Activated CD4-positive, alpha-beta memory T cell treated with anti-CD3 and anti-CD28 coated beads, Interleukin-2, amount 10 ng/mL, durations not matched to agents 7 days and 5 days (primary cell): ENCODE results near the gene DHDH. TPM values are rescaled to one million over a fixed set of nuclear protein-coding genes. Genes with fewer than 3 reads are reported as not detected.

ENCODE experiments used
- CTCF ChIA-PET: fragments of 350-600 bp; sonication (Branson Sonifier 250); formaldehyde crosslinking; loops from one replicate; lab custom pipeline; 2021; ENCODE audit warnings: antibody characterized with exemption, inconsistent platforms; lab: Charles Lee
- POLR2A ChIA-PET: fragments of 350-600 bp; sonication (Branson Sonifier 250); formaldehyde crosslinking; loops from one replicate; lab custom pipeline; 2021; ENCODE audit warnings: antibody characterized with exemption; lab: Charles Lee
- DNase-seq: peaks from one replicate; pipeline ENCODE4 v3.0.0-alpha.2; 2020
- H3K27ac Mint-ChIP-seq: one replicate; pipeline ENCODE4 v1.8.0; 2021; ENCODE audit warnings: mild to moderate bottlenecking, mixed read lengths
- H3K27me3 Mint-ChIP-seq: one replicate; pipeline ENCODE4 v1.8.0; 2021; ENCODE audit warnings: mixed read lengths
- H3K36me3 Mint-ChIP-seq: one replicate; pipeline ENCODE4 v1.8.0; 2021; ENCODE audit warnings: low read depth, mixed read lengths
- H3K4me1 Mint-ChIP-seq: one replicate; pipeline ENCODE4 v1.8.0; 2021; ENCODE audit warnings: mixed read lengths
- H3K4me3 Mint-ChIP-seq: one replicate; pipeline ENCODE4 v1.8.0; 2021; ENCODE audit warnings: mild to moderate bottlenecking, mixed read lengths
- H3K9me3 Mint-ChIP-seq: one replicate; pipeline ENCODE4 v1.8.0; 2021; ENCODE audit warnings: mixed read lengths
- total RNA-seq, 2 experiments: library from RNA; stranded (reverse); gene quantifications; one replicate each; pipeline ENCODE4 v1.2.3, GENCODE V29; 2021

The DHDH gene
- total RNA-seq, 2 experiments from 2014 or later = 1.6 to 2.9 TPM

DNA sequence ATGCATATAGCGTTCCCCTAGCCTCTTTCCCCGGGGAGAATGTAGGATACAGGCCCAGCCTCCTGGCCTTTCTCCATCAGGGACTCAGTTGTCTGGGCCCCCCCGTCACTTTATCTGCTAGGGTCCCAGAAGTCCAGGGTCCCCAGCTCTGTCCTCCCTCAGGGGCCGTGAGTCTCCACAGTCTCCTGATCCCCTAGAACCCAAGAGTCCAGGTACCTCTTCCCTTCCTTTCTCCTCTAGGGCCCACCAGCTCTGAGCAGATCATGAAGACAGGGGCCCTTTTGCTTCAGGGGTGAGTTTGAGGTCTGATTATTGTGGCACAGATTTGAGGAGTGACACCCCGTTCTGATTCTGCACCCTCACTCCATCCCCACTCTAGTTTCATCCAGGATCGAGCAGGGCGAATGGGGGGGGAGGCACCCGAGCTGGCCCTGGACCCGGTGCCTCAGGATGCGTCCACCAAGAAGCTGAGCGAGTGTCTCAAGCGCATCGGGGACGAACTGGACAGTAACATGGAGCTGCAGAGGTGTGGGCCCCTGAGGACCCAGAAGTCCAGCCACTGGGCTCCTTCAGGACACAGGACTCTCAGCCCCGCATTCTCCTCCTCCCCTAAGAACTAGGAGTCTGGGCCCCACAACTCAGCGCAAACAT, 21.9 kb downstream of the DHDH start:
- peaks cover 34% of the 10 kb centered on the region for H3K36me3 Mint-ChIP-seq

DNA sequence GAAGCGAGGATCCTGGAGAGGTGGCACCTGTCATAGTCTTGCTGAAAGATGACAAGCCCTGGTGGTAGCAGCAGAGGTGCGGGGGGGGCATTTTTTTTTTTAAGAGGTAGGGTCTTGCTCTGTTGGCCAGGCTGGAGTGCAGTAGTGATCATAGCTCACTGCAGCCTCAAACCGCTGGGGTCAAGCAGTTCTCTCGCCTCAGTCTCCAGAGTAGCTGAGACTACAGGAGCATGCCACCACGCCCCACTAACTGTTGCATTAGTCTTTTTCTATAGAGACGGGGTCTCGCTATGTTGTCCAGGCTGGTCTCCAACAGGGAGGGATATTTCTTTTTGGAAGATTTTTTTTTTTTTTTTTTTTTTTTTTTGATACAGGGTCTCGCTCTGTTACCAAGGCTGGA, 24.5 kb downstream of the DHDH start:
- Mint-ChIP-seq H3K9me3 (no peaks in the 10 kb centered on the region), H3K27me3 (no peaks in the 10 kb centered on the region), H3K36me3 (peaks cover 48% of the 10 kb centered on the region), H3K4me3 (no peak overlapping the region), H3K4me1 (peaks cover 71% of the 10 kb centered on the region), H3K27ac (peak overlapping the region; percentile 40)
- ChIA-PET POLR2A (no interaction called here), CTCF (interaction anchor here (0.6 to 1.1 kb wide), 3 partner anchors 36 to 157 kb away, joined by 3 to 6 read pairs (median 4); partner anchors contain the start of genes HSD17B14 and RUVBL2)
- DNase-seq = no peak

More for the DNA sequence above, 21.9 kb downstream of the DHDH start:
- POLR2A ChIA-PET = interaction anchor here (1.6 to 5.3 kb wide), 4 partner anchors 9 to 83 kb away, joined by 4 to 38 read pairs (median 20); partner anchors contain the start of genes FTL, GYS1, PPP1R15A and RUVBL2
- DNase-seq = no peak
- CTCF ChIA-PET = interaction anchor here (1.2 kb wide), 1 partner anchor 38 kb away, joined by 5 read pairs; the partner anchor contains the start of gene RUVBL2
- H3K9me3 Mint-ChIP-seq = no peaks in the 10 kb centered on the region
- H3K4me3 Mint-ChIP-seq = peak overlapping the region; percentile 78
- H3K27me3 Mint-ChIP-seq = no peaks in the 10 kb centered on the region
- H3K4me1 Mint-ChIP-seq = peaks cover 46% of the 10 kb centered on the region
- H3K27ac Mint-ChIP-seq = peak overlapping the region; percentile 90

DNA sequence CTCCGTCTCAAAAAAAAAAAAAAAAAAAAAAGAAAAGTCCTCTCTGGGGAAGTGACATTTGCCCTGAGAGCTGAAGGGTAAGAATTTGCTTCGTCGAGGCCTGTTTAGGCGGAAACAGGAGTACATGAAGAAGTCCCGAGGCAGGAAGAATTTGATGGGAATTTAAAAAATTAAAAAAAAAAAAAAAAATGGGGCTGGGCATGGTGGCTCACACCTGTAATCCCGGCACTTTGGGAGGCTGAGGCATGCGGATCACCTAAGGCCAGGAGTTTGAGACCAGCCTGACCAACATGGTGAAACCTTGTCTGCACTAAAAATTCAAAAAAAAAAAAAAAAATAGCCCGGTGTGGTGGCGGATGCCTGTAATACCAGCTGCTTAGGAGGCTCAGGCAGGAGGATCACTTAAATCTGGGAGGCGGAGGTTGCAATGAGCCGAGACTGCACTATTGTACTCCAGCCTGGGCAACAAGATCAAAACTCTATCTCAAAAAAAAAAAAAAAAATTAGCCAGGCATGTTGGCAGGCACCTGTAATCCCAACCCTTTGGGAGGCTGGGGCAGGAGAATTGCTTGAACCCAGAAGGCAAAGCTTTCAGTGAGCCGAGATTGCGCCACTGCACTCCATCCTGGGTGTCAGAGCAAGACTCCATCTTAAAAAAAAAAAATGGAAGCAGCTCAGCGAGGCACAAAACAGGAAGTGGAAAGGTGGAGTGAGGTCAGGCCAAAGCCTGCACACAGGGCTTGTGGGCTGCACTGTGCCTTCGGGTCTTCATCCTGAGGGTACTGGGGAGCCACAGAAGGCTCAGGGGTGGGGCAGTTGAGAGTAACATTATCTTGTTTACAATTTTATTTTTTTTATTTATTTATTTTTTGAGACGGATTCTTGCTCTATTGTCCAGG, 26.1 kb downstream of the DHDH start:
- Mint-ChIP-seq H3K36me3 (peaks cover 51% of the 10 kb centered on the region), H3K27ac (peak overlapping the region; percentile 56), H3K4me3 (no peak overlapping the region), H3K4me1 (peaks cover 81% of the 10 kb centered on the region), H3K9me3 (no peaks in the 10 kb centered on the region), H3K27me3 (no peaks in the 10 kb centered on the region)
- DNase-seq = no peak
- CTCF ChIA-PET = interaction anchor here (0.7 to 1.1 kb wide), 5 partner anchors 10 to 166 kb away, joined by 3 to 6 read pairs (median 4); partner anchors contain the start of genes GYS1 and RUVBL2
- POLR2A ChIA-PET = interaction anchor here (0.6 to 1.5 kb wide), 5 partner anchors 27 to 539 kb away, joined by 3 to 5 read pairs (median 4); partner anchors contain the start of genes NUCB1 and PPP1R15A

DNA sequence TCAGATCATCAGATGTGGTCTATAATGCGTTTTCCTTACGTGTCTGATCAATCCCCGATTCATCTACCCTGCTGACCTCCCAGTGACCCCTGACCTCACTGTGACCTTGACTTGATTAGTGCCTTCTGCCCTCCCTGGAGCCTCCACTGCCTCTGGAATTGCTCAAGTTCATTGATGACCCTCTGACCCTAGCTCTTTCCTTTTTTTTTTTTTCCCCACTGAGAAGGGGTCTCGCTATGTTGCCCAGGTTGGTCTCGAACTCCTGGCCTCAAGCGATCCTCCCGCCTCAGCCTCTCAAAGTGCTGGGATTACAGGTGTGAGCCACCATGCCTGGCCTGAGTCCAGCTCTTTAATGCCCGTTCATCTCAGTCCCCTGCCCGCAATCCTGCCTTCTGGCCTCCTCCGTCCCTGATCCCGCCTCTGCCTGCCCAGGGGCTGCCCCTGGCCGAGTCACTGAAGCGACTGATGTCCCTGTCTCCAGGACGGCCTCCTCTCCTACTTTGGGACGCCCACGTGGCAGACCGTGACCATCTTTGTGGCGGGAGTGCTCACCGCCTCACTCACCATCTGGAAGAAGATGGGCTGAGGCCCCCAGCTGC, 27.7 kb downstream of the DHDH start:
- Mint-ChIP-seq H3K9me3 (no peaks in the 10 kb centered on the region), H3K36me3 (peaks cover 52% of the 10 kb centered on the region), H3K4me3 (no peak overlapping the region), H3K4me1 (peaks cover 80% of the 10 kb centered on the region), H3K27me3 (no peaks in the 10 kb centered on the region), H3K27ac (peak overlapping the region; percentile 94)
- no peak for DNase-seq
- POLR2A ChIA-PET = interaction anchor here (1.1 to 2.2 kb wide), 5 partner anchors 8 to 86 kb away, joined by 4 to 9 read pairs (median 5); partner anchors contain the start of gene NUCB1
- CTCF ChIA-PET = no interaction called here

DNA sequence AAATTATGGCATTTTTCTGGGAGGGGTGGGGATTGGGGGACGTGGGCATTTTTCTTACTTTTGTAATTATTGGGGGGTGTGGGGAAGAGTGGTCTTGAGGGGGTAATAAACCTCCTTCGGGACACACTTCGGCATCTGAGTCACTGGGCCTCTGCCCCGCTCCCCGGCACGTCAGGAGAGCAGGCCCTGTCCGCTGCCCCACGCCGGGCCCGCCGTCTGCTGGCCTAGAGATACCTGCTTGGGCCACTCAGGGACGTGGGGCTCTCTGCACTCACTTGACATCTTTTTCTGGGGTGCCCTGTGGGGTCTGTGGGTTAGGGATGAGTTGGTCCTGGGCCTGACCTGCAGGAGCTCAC, 28.2 kb downstream of the DHDH start:
- DNase-seq = no peak
- CTCF ChIA-PET = interaction anchor here (0.5 kb wide), 1 partner anchor 120 kb away, joined by 3 read pairs; no protein-coding TSS in a partner anchor
- Mint-ChIP-seq H3K9me3 (no peaks in the 10 kb centered on the region), H3K36me3 (peaks cover 54% of the 10 kb centered on the region), H3K27me3 (no peaks in the 10 kb centered on the region), H3K27ac (peak overlapping the region; percentile 94), H3K4me3 (peak overlapping the region; percentile 61), H3K4me1 (peaks cover 82% of the 10 kb centered on the region)
- POLR2A ChIA-PET = interaction anchor here (1.0 to 2.2 kb wide), 7 partner anchors 8 to 87 kb away, joined by 3 to 9 read pairs (median 4); partner anchors contain the start of gene NUCB1

DNA sequence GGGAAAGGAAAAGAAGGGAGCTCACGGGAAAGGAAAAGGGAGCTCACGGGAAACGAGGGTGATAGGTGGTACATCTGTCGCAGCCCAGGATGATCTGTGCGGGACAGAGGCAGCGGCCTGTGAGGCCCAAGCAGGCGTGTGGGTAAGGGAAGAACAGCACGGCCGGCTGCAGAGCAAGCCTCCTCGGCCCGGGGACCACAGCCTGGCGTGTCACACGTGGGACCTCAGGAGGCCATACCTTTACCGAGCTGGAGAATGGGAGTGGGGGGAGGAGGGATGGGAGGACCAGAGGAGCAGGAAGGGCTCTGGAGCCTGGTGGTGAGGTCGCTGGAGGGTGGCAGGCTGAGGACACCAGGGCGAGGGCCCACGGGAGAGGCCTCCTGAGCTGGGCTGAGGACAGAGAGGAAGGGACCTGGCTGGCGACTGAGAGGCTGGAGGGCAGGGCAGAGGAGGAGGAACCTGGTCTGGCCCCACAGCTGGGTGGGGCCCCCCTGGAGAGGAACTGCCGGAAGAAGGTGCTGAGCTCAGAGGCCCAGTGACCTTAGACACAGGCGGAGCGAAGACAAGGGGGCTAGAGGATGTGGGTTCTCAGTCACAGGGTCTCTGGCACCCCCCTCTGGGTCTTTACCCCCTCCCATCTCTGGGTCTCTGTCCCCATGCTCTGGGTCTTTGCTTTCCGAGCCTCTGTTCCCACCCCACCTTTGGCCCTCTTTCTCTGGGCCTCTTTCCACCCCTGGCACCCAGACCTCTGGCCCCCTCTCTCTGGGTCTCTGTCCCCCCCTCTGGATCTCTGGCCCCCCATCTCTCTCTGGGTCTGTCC, 28.7 kb downstream of the DHDH start:
- peak overlapping the region; percentile 61 for H3K4me3 Mint-ChIP-seq
- peaks cover 85% of the 10 kb centered on the region for H3K4me1 Mint-ChIP-seq
- H3K27ac Mint-ChIP-seq = peak overlapping the region; percentile 94
- peaks cover 56% of the 10 kb centered on the region for H3K36me3 Mint-ChIP-seq
- no peaks in the 10 kb centered on the region for H3K27me3 Mint-ChIP-seq
- peak; percentile 60 for DNase-seq
- ChIA-PET CTCF (interaction anchor here (0.5 kb wide), 1 partner anchor 120 kb away, joined by 3 read pairs; no protein-coding TSS in a partner anchor), POLR2A (interaction anchor here (0.7 to 2.2 kb wide), 8 partner anchors 8 to 87 kb away, joined by 3 to 9 read pairs (median 4); partner anchors contain the start of gene NUCB1)
- no peaks in the 10 kb centered on the region for H3K9me3 Mint-ChIP-seq

DNA sequence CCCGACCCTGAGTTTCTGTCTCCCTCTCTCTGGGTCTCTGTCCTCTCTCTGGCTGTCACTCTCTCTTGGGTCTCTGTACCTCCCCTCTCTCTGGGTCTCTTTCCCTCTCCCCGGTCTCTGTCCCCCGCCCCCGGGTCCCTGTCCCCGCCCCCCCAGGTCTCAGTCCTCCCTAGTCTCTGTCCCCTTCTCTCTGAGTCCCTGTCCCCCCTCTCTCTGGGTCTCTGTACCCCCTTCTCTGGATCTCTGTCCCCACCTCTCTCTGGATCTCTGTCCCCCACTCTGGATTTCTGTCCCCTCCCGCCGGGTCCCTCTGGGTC, 29.3 kb downstream of the DHDH start:
- peaks cover 84% of the 10 kb centered on the region for H3K4me1 Mint-ChIP-seq
- DNase-seq = no peak
- H3K27me3 Mint-ChIP-seq = no peaks in the 10 kb centered on the region
- no peaks in the 10 kb centered on the region for H3K9me3 Mint-ChIP-seq
- H3K4me3 Mint-ChIP-seq = peak overlapping the region; percentile 61
- ChIA-PET CTCF (no interaction called here), POLR2A (interaction anchor here (1.0 to 2.2 kb wide), 4 partner anchors 9 to 63 kb away, joined by 3 to 9 read pairs (median 4); partner anchors contain the start of gene NUCB1)
- peak overlapping the region; percentile 94 for H3K27ac Mint-ChIP-seq
- H3K36me3 Mint-ChIP-seq = peaks cover 56% of the 10 kb centered on the region

DNA sequence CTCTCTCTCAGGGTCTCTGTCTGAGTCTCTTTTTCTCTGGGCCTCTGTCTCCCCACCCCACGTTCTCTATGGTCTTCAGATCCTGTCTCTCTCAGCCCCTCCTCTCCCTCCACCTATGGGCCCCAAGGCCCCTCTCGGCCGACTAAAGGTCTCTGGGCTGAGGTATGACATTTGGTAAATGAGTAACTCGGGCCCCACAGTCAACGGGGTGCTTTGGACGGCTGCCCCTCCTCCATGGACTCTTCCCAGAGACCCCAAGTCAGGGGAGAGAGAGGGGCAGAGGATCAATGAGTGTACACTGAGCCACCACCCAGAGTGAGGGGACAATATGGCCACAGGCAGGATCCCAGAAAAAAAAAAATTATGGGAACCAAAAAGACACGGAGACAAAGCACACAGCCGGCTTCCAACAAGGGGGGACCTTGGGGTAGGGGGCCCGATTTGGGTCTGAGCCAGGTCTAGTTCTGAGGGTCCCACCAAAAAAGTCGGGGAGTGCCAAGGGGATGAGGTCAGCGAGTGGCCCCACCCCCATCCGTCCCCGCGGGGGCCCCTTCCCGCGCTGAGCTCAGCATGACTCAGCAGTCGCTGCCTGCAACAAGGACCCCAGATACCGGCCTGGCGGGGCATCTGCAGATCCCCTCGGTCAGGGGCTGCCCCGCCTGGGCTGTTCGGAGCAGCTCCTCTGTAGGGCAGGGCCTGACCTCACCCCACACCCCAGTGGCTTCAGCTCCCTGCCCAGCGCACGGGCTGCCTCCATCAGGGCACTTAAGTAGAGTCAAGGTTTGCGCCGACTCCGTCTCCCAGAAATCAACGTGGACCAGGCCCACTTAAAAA, 30.1 kb downstream of the DHDH start:
- Mint-ChIP-seq H3K27ac (peak overlapping the region; percentile 94), H3K36me3 (peaks cover 56% of the 10 kb centered on the region), H3K27me3 (no peaks in the 10 kb centered on the region), H3K4me3 (peak overlapping the region; percentile 92), H3K9me3 (no peaks in the 10 kb centered on the region), H3K4me1 (peaks cover 84% of the 10 kb centered on the region)
- ChIA-PET POLR2A (interaction anchor here (0.8 to 4.8 kb wide), 8 partner anchors 10 to 104 kb away, joined by 3 to 53 read pairs (median 10); partner anchors contain the start of genes BAX, GYS1, NUCB1 and PPP1R15A), CTCF (interaction anchor here (1.0 to 2.6 kb wide), 2 partner anchors 30 to 64 kb away, joined by 3 to 16 read pairs; partner anchors contain the start of genes GYS1, NUCB1 and RUVBL2)
- peak; percentile 74 for DNase-seq

DNA sequence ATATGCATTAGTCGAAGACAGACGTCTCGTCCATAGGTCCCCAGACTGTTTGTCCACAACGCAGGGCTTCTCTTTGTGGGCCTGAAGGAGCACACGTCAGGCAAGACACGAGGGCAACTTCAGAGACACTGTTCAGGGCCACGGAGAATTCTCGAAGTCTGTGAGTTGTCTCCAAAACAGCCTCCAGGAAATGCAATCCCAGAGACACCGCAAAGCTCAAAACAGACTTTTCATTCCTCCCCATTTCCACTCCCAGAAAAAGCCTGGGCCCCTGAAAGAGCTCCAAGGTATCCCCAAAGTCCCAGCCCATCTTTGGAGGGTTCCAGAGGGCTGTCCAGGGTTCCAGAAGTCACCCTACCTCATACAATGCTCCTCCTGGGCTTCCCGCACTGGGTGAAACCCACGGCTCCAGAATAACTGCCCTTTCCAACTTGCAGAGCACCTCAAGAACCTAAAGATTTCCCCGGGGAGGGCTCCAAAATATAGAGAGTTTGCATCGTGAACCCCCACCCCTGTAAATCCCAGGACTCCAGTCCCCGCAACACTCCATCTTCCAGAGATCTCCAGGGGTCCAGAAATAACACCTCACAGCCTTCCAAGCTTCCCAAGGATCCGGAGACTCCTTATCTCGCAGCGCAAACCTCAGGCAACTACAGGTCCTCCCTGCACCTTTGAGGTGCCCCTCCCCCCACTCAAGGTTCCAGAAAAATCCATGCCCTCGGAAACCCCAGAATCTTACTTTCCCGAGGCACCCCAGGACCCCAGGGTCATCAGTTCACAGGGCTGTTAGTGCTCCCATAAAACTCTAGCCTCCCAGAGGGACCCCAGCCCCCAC, 30.9 kb downstream of the DHDH start:
- Mint-ChIP-seq H3K4me3 (peak overlapping the region; percentile 92), H3K27ac (peak overlapping the region; percentile 94), H3K36me3 (peaks cover 57% of the 10 kb centered on the region), H3K4me1 (peaks cover 77% of the 10 kb centered on the region), H3K9me3 (no peaks in the 10 kb centered on the region), H3K27me3 (no peaks in the 10 kb centered on the region)
- ChIA-PET CTCF (interaction anchor here (1.0 to 2.6 kb wide), 3 partner anchors 29 to 93 kb away, joined by 3 to 16 read pairs (median 5); partner anchors contain the start of genes GYS1, NUCB1, PPP1R15A and RUVBL2), POLR2A (interaction anchor here (0.7 to 4.8 kb wide), 11 partner anchors 9 to 244 kb away, joined by 3 to 53 read pairs (median 10); partner anchors contain the start of genes BAX, GYS1, NUCB1 and PPP1R15A)
- DNase-seq = no peak
